Measurements from ENCODE around the gene LNP1. TPM values are rescaled to one million over a fixed set of nuclear protein-coding genes. Genes with fewer than 3 reads are reported as not detected.

LNP1 gene
- total RNA-seq, 2 donors from 2014 or later, result 0.73 to 3.4 TPM

DNA sequence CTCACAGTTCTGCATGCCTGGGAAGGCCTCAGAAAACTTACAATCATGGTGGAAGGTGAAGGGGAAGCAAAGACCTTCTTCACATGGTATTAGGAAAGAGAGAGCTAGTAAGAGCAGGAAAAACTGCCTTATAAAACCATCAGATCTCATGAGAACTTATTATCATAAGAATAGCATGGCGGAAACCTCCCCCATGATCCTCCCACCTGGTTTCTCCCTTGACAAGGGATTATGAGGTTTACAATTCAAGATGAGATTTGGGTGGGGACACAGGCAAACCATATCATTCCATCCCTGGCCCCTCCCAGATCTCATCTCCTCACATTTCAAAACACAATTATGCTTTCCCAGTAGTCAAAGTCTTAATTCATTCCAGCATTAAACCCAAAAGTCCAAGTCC, 56.5 kb downstream of the LNP1 start:
- 97% methylated on average over 1 of the region's 1 CpG for WGBS
- intact Hi-C loops (cut with DNase I), result no loop called here
- Histone ChIP-seq H3K4me1 (replicated peaks) (no peaks in the 10 kb centered on the region), H3K27ac (no peak overlapping the region), H3K36me3 (no peaks in the 10 kb centered on the region), H3K4me3 (no peak overlapping the region), H3K9me3 (no peaks in the 10 kb centered on the region), H3K27me3 (replicated peaks; ENCODE audit: insufficient read depth) (no peaks in the 10 kb centered on the region)
- DNase-seq (ENCODE audit: low spot score), result no peak
- no peak for TF ChIP-seq POLR2A (IDR thresholded peaks at IDR 0.05)
- TF ChIP-seq, protein P1, sequence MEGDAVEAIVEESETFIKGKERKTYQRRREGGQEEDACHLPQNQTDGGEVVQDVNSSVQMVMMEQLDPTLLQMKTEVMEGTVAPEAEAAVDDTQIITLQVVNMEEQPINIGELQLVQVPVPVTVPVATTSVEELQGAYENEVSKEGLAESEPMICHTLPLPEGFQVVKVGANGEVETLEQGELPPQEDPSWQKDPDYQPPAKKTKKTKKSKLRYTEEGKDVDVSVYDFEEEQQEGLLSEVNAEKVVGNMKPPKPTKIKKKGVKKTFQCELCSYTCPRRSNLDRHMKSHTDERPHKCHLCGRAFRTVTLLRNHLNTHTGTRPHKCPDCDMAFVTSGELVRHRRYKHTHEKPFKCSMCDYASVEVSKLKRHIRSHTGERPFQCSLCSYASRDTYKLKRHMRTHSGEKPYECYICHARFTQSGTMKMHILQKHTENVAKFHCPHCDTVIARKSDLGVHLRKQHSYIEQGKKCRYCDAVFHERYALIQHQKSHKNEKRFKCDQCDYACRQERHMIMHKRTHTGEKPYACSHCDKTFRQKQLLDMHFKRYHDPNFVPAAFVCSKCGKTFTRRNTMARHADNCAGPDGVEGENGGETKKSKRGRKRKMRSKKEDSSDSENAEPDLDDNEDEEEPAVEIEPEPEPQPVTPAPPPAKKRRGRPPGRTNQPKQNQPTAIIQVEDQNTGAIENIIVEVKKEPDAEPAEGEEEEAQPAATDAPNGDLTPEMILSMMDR (IDR thresholded peaks at IDR 0.05), result no peak
- TF ChIP-seq POLR2AphosphoS5 (IDR thresholded peaks at IDR 0.05), result no peak

DNA sequence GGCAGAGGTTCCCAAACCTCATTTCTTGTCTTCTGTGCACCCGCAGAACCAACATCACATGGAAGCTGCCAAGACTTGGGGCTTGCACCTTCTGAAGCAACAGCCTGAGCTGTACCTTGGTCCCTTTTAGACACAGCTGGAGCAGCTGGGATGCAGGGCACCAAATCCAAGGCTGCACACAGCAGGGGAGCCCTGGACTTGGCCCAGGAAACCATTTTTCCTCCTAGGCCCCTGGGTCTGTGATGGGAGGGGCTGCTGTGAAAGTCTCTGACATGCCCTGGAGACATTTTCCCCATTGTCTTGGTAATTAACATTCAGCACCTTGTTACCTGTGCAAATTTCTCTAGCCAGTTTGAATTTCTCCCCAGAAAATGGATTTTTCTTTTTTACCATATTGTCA, 57.5 kb downstream of the LNP1 start:
- H3K27me3 ChIP-seq (replicated peaks; ENCODE audit: insufficient read depth), result no peaks in the 10 kb centered on the region
- no peak for DNase-seq (ENCODE audit: low spot score)
- intact Hi-C loops (cut with DNase I), result no loop called here
- no peak overlapping the region for H3K4me3 ChIP-seq
- H3K27ac ChIP-seq, result no peak overlapping the region
- no peaks in the 10 kb centered on the region for H3K9me3 ChIP-seq
- H3K4me1 ChIP-seq (replicated peaks), result no peaks in the 10 kb centered on the region
- no peaks in the 10 kb centered on the region for H3K36me3 ChIP-seq
- WGBS, result 100% methylated on average over 1 of the region's 1 CpG
- TF ChIP-seq POLR2A (IDR thresholded peaks at IDR 0.05) (no peak), POLR2AphosphoS5 (IDR thresholded peaks at IDR 0.05) (no peak)
- TF ChIP-seq, protein P1 (IDR thresholded peaks at IDR 0.05), result no peak

DNA sequence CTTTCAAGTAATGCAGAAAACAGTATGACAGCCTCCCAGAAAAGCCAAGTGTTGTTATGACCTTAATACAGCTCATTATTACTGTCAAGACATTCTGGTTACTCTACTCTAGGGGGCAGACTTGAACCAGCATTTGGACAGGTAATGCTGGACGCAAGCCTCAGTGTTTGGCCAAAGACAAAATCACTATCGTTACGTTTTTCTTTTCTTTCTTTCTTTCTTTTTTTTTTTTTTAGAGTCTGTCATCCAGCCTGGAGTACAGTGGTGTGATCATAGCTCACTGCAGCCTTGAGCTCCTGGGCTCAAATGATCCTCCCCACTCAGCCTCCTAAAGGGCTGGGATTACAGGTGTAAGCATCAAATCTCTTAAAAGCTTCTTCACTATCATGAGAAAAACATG, 61.7 kb downstream of the LNP1 start:
- TF ChIP-seq, protein P1 (IDR thresholded peaks at IDR 0.05), result peak; percentile 32 to 76 (median 67)
- peak; percentile 16 for TF ChIP-seq POLR2AphosphoS5 (IDR thresholded peaks at IDR 0.05)
- no peak for TF ChIP-seq POLR2A (IDR thresholded peaks at IDR 0.05)
- H3K4me3 ChIP-seq, result no peak overlapping the region
- H3K9me3 ChIP-seq, result no peaks in the 10 kb centered on the region
- no peaks in the 10 kb centered on the region for H3K36me3 ChIP-seq
- DNase-seq (ENCODE audit: low spot score), result peak; percentile 36
- no peak overlapping the region for H3K27ac ChIP-seq
- no peaks in the 10 kb centered on the region for H3K4me1 ChIP-seq (replicated peaks)
- intact Hi-C loops (cut with DNase I), result loop anchor here (1.0 to 10.0 kb wide), 2 partner anchors 127 to 332 kb away; no protein-coding TSS in a partner anchor
- H3K27me3 ChIP-seq (replicated peaks; ENCODE audit: insufficient read depth), result no peaks in the 10 kb centered on the region
- 0% methylated on average over 3 of the region's 3 CpGs for WGBS

DNA sequence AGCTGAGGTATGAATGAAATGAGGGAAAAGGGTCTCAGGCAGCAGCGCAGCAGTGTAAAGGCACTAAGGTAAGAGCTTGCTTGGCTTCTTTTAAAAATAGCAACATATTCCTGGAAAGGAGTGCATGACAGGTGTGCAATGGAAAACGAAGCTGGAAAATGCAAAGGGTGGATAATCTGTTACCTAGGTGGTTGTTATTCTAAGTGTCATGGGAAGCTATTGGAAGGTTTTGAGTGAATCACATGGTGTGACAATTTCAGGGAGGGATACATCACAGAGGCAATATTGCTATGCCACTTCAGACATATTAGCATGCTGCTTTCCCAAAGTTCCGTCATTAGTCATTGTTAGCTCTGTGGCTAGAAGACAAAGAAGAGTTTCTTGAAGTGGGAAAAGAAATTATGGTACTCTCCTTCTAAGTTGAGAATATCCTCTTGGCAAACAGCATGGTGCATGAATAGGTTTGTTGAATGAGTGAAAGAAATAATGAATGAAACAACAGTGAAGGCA, 62.4 kb downstream of the LNP1 start:
- intact Hi-C loops (cut with DNase I), result loop anchor here (1.0 to 10.0 kb wide), 2 partner anchors 127 to 331 kb away; no protein-coding TSS in a partner anchor
- no peak for TF ChIP-seq POLR2A (IDR thresholded peaks at IDR 0.05)
- TF ChIP-seq, protein P1 (IDR thresholded peaks at IDR 0.05), result no peak
- no peak for TF ChIP-seq POLR2AphosphoS5 (IDR thresholded peaks at IDR 0.05)
- 72% methylated on average over 3 of the region's 3 CpGs for WGBS

More for the DNA sequence above, 62.4 kb downstream of the LNP1 start:
- Histone ChIP-seq H3K4me1 (replicated peaks) (no peaks in the 10 kb centered on the region), H3K4me3 (no peak overlapping the region), H3K36me3 (no peaks in the 10 kb centered on the region), H3K27me3 (replicated peaks; ENCODE audit: insufficient read depth) (no peaks in the 10 kb centered on the region), H3K9me3 (no peaks in the 10 kb centered on the region), H3K27ac (no peak overlapping the region)
- no peak for DNase-seq (ENCODE audit: low spot score)
